ENCODE results near the gene MZT1.

- TF ChIP-seq CTCF (IDR thresholded peaks at IDR 0.05) (no peak), POLR2A (IDR thresholded peaks at IDR 0.05) (no peak)
Measured at GRCh38 chr13:72737033-72737432, 9.6 kb upstream of the MZT1 start.

All from uterus (tissue), 2 donors.